Activated naive CD4-positive, alpha-beta T cell treated with anti-CD3 and anti-CD28 coated beads, Interleukin-2, amount 10 ng/mL, durations not matched to agents 7 days and 5 days (primary cell): ENCODE data around the gene TPD52L3.

Source experiments
- CTCF ChIA-PET: fragments of 350-600 bp; sonication (Branson Sonifier 250); formaldehyde crosslinking; loops from one replicate; lab custom pipeline; 2021; ENCODE audit warnings: antibody characterized with exemption; lab: Charles Lee
- DNase-seq: peaks from one replicate; pipeline ENCODE4 v3.0.0-alpha.2; 2020
- H3K27ac Mint-ChIP-seq: one replicate; pipeline ENCODE4 v1.8.0; 2021; ENCODE audit warnings: mild to moderate bottlenecking, moderate library complexity, mixed read lengths
- H3K27me3 Mint-ChIP-seq: one replicate; pipeline ENCODE4 v1.8.0; 2021; ENCODE audit warnings: mild to moderate bottlenecking, mixed read lengths
- H3K36me3 Mint-ChIP-seq: one replicate; pipeline ENCODE4 v1.8.0; 2021; ENCODE audit warnings: mixed read lengths
- H3K4me1 Mint-ChIP-seq: one replicate; pipeline ENCODE4 v1.8.0; 2021; ENCODE audit warnings: mixed read lengths
- H3K4me3 Mint-ChIP-seq: one replicate; pipeline ENCODE4 v1.8.0; 2021; ENCODE audit warnings: mild to moderate bottlenecking, moderate library complexity, mixed read lengths
- H3K9me3 Mint-ChIP-seq: one replicate; pipeline ENCODE4 v1.8.0; 2021; ENCODE audit warnings: mixed read lengths

Gene TPD52L3

GRCh38 chr9:6328103-6328502 is at the start of gene TPD52L3:
Gene TPD52L3 (plus strand): TSS chr9:6328375. CDS start chr9:6328596, 221 bp downstream.
- H3K9me3 Mint-ChIP-seq, result no peaks in the 10 kb centered on the region
- H3K36me3 Mint-ChIP-seq, result no peaks in the 10 kb centered on the region
- DNase-seq, result no peak
- CTCF ChIA-PET, result no interaction called here
- H3K27me3 Mint-ChIP-seq, result no peaks in the 10 kb centered on the region
- H3K4me3 Mint-ChIP-seq, result no peak within 1 kb of the TSS
- no peaks in the 10 kb centered on the region for H3K4me1 Mint-ChIP-seq
- H3K27ac Mint-ChIP-seq, result no peak within 1 kb of the TSS

- Mint-ChIP-seq H3K4me1 (no peaks in the 10 kb centered on the region), H3K27ac (peak overlapping the region; percentile 62), H3K4me3 (no peak overlapping the region), H3K9me3 (no peaks in the 10 kb centered on the region), H3K27me3 (peaks cover 6% of the 10 kb centered on the region), H3K36me3 (no peaks in the 10 kb centered on the region)
- DNase-seq, result no peak
- CTCF ChIA-PET, result no interaction called here
These were observed 26.3 kb upstream of the TPD52L3 start for GRCh38 chr9:6301858-6302257.

GRCh38 chr9:6302417-6302816 is 25.8 kb upstream of the TPD52L3 start:
- no peaks in the 10 kb centered on the region for H3K9me3 Mint-ChIP-seq
- peaks cover 6% of the 10 kb centered on the region for H3K27me3 Mint-ChIP-seq
- no peak for DNase-seq
- no peaks in the 10 kb centered on the region for H3K36me3 Mint-ChIP-seq
- no peak overlapping the region for H3K27ac Mint-ChIP-seq
- CTCF ChIA-PET, result no interaction called here
- H3K4me3 Mint-ChIP-seq, result no peak overlapping the region
- no peaks in the 10 kb centered on the region for H3K4me1 Mint-ChIP-seq

GRCh38 chr9:6304232-6304631 is 23.9 kb upstream of the TPD52L3 start:
- H3K9me3 Mint-ChIP-seq, result no peaks in the 10 kb centered on the region
- H3K4me3 Mint-ChIP-seq, result no peak overlapping the region
- no peak overlapping the region for H3K27ac Mint-ChIP-seq
- no peaks in the 10 kb centered on the region for H3K36me3 Mint-ChIP-seq
- CTCF ChIA-PET, result interaction anchor here (0.7 to 3.3 kb wide), 2 partner anchors 318 to 418 kb away, joined by 5 to 18 read pairs; no protein-coding TSS in a partner anchor
- no peak for DNase-seq
- H3K4me1 Mint-ChIP-seq, result no peaks in the 10 kb centered on the region
- H3K27me3 Mint-ChIP-seq, result peaks cover 9% of the 10 kb centered on the region

GRCh38 chr9:6305954-6306563 is 22.1 kb upstream of the TPD52L3 start:
- H3K36me3 Mint-ChIP-seq, result no peaks in the 10 kb centered on the region
- no peak overlapping the region for H3K27ac Mint-ChIP-seq
- H3K9me3 Mint-ChIP-seq, result no peaks in the 10 kb centered on the region
- CTCF ChIA-PET, result interaction anchor here (0.6 to 3.3 kb wide), 17 partner anchors 9 to 706 kb away, joined by 3 to 29 read pairs (median 3); no protein-coding TSS in a partner anchor
- no peak overlapping the region for H3K4me3 Mint-ChIP-seq
- DNase-seq, result no peak
- H3K27me3 Mint-ChIP-seq, result peaks cover 9% of the 10 kb centered on the region
- H3K4me1 Mint-ChIP-seq, result no peaks in the 10 kb centered on the region

- no peak overlapping the region for H3K27ac Mint-ChIP-seq
- peaks cover 9% of the 10 kb centered on the region for H3K27me3 Mint-ChIP-seq
- H3K36me3 Mint-ChIP-seq, result no peaks in the 10 kb centered on the region
- CTCF ChIA-PET, result interaction anchor here (0.7 to 3.3 kb wide), 3 partner anchors 11 to 422 kb away, joined by 3 to 18 read pairs (median 3); no protein-coding TSS in a partner anchor
- no peak for DNase-seq
- H3K4me1 Mint-ChIP-seq, result no peaks in the 10 kb centered on the region
- H3K4me3 Mint-ChIP-seq, result no peak overlapping the region
- no peaks in the 10 kb centered on the region for H3K9me3 Mint-ChIP-seq
These were observed 20.6 kb upstream of the TPD52L3 start for GRCh38 chr9:6307551-6308096.

GRCh38 chr9:6330958-6331634 is 2.9 kb downstream of the TPD52L3 start:
- CTCF ChIA-PET, result interaction anchor here (1.3 kb wide), 1 partner anchor 277 kb away, joined by 3 read pairs; no protein-coding TSS in a partner anchor
- Mint-ChIP-seq H3K27ac (no peak overlapping the region), H3K4me3 (no peak overlapping the region), H3K4me1 (no peaks in the 10 kb centered on the region), H3K27me3 (peaks cover 5% of the 10 kb centered on the region), H3K36me3 (no peaks in the 10 kb centered on the region), H3K9me3 (peaks cover 6% of the 10 kb centered on the region)
- no peak for DNase-seq

- CTCF ChIA-PET, result no interaction called here
- Mint-ChIP-seq H3K36me3 (no peaks in the 10 kb centered on the region), H3K4me1 (no peaks in the 10 kb centered on the region), H3K4me3 (no peak overlapping the region), H3K27ac (no peak overlapping the region), H3K9me3 (peaks cover 6% of the 10 kb centered on the region), H3K27me3 (peaks cover 19% of the 10 kb centered on the region)
- no peak for DNase-seq
These were observed 6.1 kb downstream of the TPD52L3 start for GRCh38 chr9:6334305-6334704.

- Mint-ChIP-seq H3K4me3 (no peak overlapping the region), H3K27ac (no peak overlapping the region), H3K36me3 (no peaks in the 10 kb centered on the region), H3K9me3 (no peaks in the 10 kb centered on the region), H3K27me3 (peaks cover 36% of the 10 kb centered on the region), H3K4me1 (no peaks in the 10 kb centered on the region)
- DNase-seq, result no peak
- CTCF ChIA-PET, result interaction anchor here (0.9 to 1.5 kb wide), 2 partner anchors 220 to 236 kb away, joined by 3 to 5 read pairs; no protein-coding TSS in a partner anchor
These were observed 20.6 kb downstream of the TPD52L3 start for GRCh38 chr9:6348766-6349165.

GRCh38 chr9:6351737-6352136 is 23.6 kb downstream of the TPD52L3 start:
- no peak for DNase-seq
- no peaks in the 10 kb centered on the region for H3K36me3 Mint-ChIP-seq
- CTCF ChIA-PET, result interaction anchor here (8.9 kb wide), 1 partner anchor 216 kb away, joined by 133 read pairs; no protein-coding TSS in a partner anchor
- H3K9me3 Mint-ChIP-seq, result no peaks in the 10 kb centered on the region
- H3K4me1 Mint-ChIP-seq, result peaks cover 5% of the 10 kb centered on the region
- no peak overlapping the region for H3K27ac Mint-ChIP-seq
- peaks cover 30% of the 10 kb centered on the region for H3K27me3 Mint-ChIP-seq
- H3K4me3 Mint-ChIP-seq, result no peak overlapping the region

GRCh38 chr9:6354072-6354686 is 26.0 kb downstream of the TPD52L3 start:
- peak; percentile 39 for DNase-seq
- H3K36me3 Mint-ChIP-seq, result no peaks in the 10 kb centered on the region
- peaks cover 31% of the 10 kb centered on the region for H3K27me3 Mint-ChIP-seq
- H3K4me3 Mint-ChIP-seq, result no peak overlapping the region
- no peak overlapping the region for H3K27ac Mint-ChIP-seq
- H3K4me1 Mint-ChIP-seq, result peaks cover 5% of the 10 kb centered on the region
- CTCF ChIA-PET, result interaction anchor here (0.9 to 8.9 kb wide), 6 partner anchors 61 to 385 kb away, joined by 4 to 133 read pairs (median 6); no protein-coding TSS in a partner anchor
- no peaks in the 10 kb centered on the region for H3K9me3 Mint-ChIP-seq

- Mint-ChIP-seq H3K4me1 (peaks cover 5% of the 10 kb centered on the region), H3K36me3 (no peaks in the 10 kb centered on the region), H3K27me3 (peaks cover 24% of the 10 kb centered on the region), H3K4me3 (no peak overlapping the region), H3K9me3 (no peaks in the 10 kb centered on the region), H3K27ac (no peak overlapping the region)
- CTCF ChIA-PET, result interaction anchor here (0.6 to 8.9 kb wide), 12 partner anchors 59 to 383 kb away, joined by 3 to 133 read pairs (median 3); no protein-coding TSS in a partner anchor
- no peak for DNase-seq
These were observed 27.6 kb downstream of the TPD52L3 start for GRCh38 chr9:6355728-6356127.

GRCh38 chr9:6356441-6356840 is 28.3 kb downstream of the TPD52L3 start:
- peaks cover 23% of the 10 kb centered on the region for H3K27me3 Mint-ChIP-seq
- DNase-seq, result no peak
- no peaks in the 10 kb centered on the region for H3K36me3 Mint-ChIP-seq
- H3K9me3 Mint-ChIP-seq, result no peaks in the 10 kb centered on the region
- CTCF ChIA-PET, result interaction anchor here (1.1 to 8.9 kb wide), 2 partner anchors 212 to 231 kb away, joined by 3 to 133 read pairs; no protein-coding TSS in a partner anchor
- peaks cover 5% of the 10 kb centered on the region for H3K4me1 Mint-ChIP-seq
- H3K27ac Mint-ChIP-seq, result no peak overlapping the region
- H3K4me3 Mint-ChIP-seq, result no peak overlapping the region

- Mint-ChIP-seq H3K27ac (no peak overlapping the region), H3K9me3 (no peaks in the 10 kb centered on the region), H3K27me3 (peaks cover 20% of the 10 kb centered on the region), H3K36me3 (no peaks in the 10 kb centered on the region), H3K4me3 (no peak overlapping the region), H3K4me1 (peaks cover 5% of the 10 kb centered on the region)
- CTCF ChIA-PET, result interaction anchor here (0.9 to 8.9 kb wide), 3 partner anchors 58 to 303 kb away, joined by 4 to 133 read pairs (median 7); no protein-coding TSS in a partner anchor
- no peak for DNase-seq
These were observed 28.7 kb downstream of the TPD52L3 start for GRCh38 chr9:6356904-6357303.
